Kidney tubule cell (primary cell): ENCODE results near the gene DDX39A.
A peak's percentile ranks its signal among the peaks of the same experiment; 100 is the strongest.
"Not testable (repeated sequence)": the region's sequence is repeated elsewhere in the genome, so short reads cannot be mapped to it uniquely, and the experiment has no call there.

Experiments
- DNase-seq: peaks from one replicate; pipeline ENCODE4 v3.0.0-alpha.2; 2018; ENCODE audit warnings: low spot score

The DDX39A gene

DNA sequence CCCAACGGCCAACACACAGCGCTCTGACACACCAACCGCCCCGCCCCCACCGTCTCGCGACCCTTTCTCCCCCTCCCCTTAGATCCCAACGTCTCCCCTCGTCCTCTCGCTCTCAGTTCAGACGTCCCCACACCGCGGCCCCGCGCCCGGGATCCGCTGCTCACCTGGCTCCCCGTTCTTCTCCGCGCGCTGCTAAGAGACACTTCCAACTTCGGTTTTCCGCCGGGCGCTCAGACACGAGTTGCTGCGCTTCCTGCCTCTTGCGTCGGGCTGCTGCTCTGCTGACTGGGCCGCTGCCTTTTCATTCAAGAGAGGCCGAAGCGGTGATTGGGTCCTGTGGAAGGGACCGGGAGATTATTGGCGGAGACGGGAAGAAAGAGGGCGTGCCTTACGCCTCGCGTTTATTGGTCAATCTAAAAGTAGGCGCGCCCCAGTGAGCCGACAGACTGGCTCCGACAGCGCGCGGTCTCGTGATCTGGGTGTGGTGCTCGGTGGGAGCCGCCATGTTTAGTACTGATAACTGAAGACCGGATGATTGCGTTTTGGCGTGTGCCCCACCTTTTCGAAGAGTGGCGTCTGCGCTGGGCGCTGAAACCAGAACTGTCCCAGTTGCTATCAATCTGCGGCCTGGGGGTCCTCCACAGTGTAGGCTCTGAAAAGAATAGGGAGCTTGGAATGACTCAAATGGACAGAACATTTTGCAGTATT lies at the start of gene DDX39A:
Gene DDX39A, minus strand, starts transcription at position 236 of the 708 bp plus-strand sequence. CDS start 6,121 bp downstream, outside the sequence.
- peak; percentile 99 for DNase-seq

GRCh38 chr19:14467816-14468215 lies 48.7 kb upstream of the DDX39A start:
- peak; percentile 25 for DNase-seq

DNA sequence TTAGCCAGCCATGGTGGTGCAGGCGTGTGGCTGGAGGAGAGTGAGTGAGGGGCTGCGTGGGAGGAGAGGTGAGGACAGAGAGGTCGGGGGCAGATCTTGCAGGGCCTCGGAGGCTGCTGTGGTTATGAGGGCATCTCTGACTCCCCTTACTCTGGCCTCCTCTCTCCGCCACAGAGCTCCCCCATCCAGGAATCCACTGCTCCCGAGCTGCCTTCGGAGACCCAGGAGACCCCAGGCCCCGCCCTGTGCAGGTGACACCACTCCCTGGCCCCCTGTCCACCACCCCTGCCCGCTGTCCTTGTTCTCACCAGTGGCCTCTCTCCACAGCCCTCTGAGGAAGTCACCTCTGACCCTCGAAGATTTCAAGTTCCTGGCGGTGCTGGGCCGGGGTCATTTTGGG lies 48.2 kb upstream of the DDX39A start:
- DNase-seq, result no peak

- no peak for DNase-seq
These were observed 44.6 kb upstream of the DDX39A start for GRCh38 chr19:14463747-14464146.

DNA sequence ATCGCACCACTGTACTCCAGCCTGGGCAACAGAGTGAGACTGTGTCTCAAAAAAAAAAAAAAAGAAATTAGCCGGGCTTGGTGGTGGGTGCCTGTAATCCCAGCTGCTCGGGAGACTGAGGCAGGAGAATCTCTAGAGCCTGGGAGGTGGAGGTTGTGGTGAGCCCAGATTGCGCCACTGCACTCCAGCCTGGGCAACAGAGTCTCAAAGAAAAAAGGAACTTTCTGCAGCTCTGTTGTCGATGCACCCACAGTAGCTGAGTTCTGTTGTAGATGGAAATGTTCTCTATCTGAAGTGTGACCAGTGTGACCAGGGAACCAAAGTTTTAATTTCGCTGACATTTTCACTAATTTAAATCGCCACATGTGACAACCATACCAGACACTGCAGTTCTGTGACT lies 43.3 kb upstream of the DDX39A start:
- DNase-seq, result not testable (repeated sequence)

- DNase-seq, result no peak
These were observed 41.8 kb upstream of the DDX39A start for GRCh38 chr19:14460935-14461334.

DNA sequence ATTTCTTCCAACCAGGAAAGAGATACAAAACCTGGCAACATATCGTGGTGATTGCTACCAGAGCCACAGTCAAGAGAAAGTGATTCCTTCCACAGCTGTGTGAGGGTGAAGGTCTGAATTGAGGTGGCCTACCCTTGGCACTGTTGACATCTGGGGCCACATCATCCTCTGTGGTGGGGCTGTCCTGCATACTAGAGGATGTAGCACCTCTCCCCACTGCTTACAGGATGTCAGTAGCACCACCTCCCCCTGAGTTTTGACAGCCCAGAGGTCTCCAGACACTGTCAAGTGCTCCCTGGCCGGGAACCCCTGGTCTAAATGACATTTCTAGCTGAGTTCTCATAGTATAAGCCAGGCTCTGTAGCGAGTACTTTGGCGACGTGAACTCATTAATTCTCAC lies 40.6 kb upstream of the DDX39A start:
- no peak for DNase-seq

DNA sequence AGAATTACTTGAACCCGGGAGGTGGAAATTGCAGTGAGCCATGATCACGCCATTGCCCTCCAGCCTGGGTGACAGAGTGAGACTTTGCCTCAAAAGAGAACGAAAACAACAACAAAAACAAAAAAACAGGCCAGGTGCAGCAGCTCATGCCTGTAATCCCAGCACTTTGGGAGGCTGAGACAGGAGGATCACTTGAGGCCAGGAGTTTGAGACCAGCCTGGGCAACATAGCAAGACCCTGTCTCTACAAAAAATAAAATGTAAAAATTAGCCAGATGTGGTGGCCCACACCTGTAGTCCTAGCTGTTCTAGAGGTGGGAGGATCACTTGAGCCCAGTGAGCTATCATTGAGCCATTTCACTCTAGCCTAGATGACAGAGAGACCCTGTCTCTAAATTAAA lies 33.2 kb upstream of the DDX39A start:
- DNase-seq, result not testable (repeated sequence)

- DNase-seq, result no peak
These were observed 31.7 kb upstream of the DDX39A start for GRCh38 chr19:14450876-14451275.

GRCh38 chr19:14450168-14450874 lies 31.2 kb upstream of the DDX39A start:
- peak; percentile 31 for DNase-seq

GRCh38 chr19:14449321-14449720 lies 30.2 kb upstream of the DDX39A start:
- DNase-seq, result peak; percentile 85

- DNase-seq, result no peak
These were observed 27.3 kb upstream of the DDX39A start for GRCh38 chr19:14446336-14447036.

DNA sequence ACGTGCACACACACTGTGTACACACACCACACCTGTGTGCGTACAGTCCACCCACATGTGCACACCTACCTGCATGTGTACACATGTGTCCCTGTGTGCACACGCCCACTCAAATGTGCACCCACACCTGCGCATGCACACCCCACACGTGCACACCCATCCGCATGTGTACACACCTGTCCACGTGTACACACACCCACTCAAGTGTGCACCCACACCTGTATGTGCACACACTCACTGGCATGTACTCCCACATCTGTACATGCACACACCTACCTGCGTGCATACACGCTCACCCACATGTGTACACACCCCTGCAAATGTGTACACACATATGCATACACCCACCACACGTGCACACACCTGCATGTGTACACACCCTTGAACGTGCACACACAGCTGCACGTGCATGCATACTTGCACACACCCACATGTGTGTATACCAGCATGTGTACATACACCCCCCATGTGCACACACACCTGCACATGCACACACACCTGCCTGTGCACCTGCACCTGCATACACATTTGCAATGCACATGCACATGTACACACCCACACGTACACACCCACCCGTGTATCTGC lies 24.6 kb upstream of the DDX39A start:
- no peak for DNase-seq

GRCh38 chr19:14442891-14443631 lies 23.9 kb upstream of the DDX39A start:
- no peak for DNase-seq

- no peak for DNase-seq
These were observed 22.1 kb upstream of the DDX39A start for GRCh38 chr19:14441041-14441938.

GRCh38 chr19:14440049-14440448 lies 20.9 kb upstream of the DDX39A start:
- no peak for DNase-seq

GRCh38 chr19:14439014-14439413 lies 19.9 kb upstream of the DDX39A start:
- no peak for DNase-seq

DNA sequence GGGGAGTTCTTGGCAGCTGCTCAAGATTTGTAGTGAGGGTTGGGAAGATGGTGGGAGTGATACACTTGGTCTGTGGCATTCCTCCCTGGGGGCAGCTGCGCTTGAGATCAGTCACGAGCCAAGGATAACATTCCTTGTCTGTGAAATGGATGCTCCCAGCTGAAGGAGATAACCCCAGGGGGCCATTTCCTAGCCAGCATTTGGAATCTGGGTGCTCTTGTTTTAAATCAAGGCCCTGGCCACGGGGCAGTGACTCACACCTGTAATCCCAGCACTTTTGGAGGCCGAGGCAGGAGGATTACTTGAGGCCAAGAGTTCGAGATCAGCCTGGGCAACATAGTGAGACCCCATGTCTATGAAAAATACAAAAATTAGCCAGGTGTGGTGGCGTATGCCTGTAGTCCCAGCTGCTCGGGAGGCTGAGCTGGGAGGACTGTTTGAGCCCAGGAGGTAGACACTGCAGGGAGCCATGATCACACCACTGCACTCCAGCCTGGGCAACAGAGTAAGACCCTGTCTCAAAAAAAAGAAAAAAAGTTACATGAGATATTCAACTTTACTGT lies 18.5 kb upstream of the DDX39A start:
- DNase-seq, result no peak

- DNase-seq, result peak; percentile 51
These were observed 16.3 kb upstream of the DDX39A start for GRCh38 chr19:14435320-14436050.
